CD4-positive, alpha-beta T cell (primary cell): ENCODE data around the gene ABCA10. TPM values are rescaled to one million over a fixed set of nuclear protein-coding genes. Genes with fewer than 3 reads are reported as not detected.

Experiments
- ATAC-seq: fragments of 200-7000 bp; cut with Tn5 transposase; one replicate; pipeline ENCODE4 v1.10.0; 2022; ENCODE audit warnings: mild to moderate bottlenecking; ENCODE audit not compliant: poor library complexity
- CTCF ChIA-PET: fragments of 350-600 bp; sonication (Branson Sonifier 250); formaldehyde crosslinking; loops from one replicate; lab custom pipeline; 2021; ENCODE audit warnings: antibody characterized with exemption, inconsistent platforms; lab: Charles Lee
- POLR2A ChIA-PET: fragments of 350-600 bp; sonication (Branson Sonifier 250); formaldehyde crosslinking; loops from one replicate; lab custom pipeline; 2021; ENCODE audit warnings: antibody characterized with exemption, inconsistent platforms; lab: Charles Lee
- DNase-seq, 14 experiments: peaks; one replicate each; pipeline ENCODE4 v3.0.0-alpha.2; 2013 to 2020; ENCODE audit warnings: mixed read lengths in 2 of 14
- H3K27ac ChIP-seq, 2 donors: one replicate each; pipeline versions ENCODE4 v1.5.1 to v1.7.0; 2013; ENCODE audit warnings: low read length in 2 of 2, low read depth in 1 of 2, mild to moderate bottlenecking in 1 of 2
- H3K27me3 ChIP-seq, 2 experiments: 1 replicate in 1 of 2; 2 replicates in 1 of 2; pipeline versions ENCODE4 v1.6.1 to v1.7.0; 2013; ENCODE audit warnings: low read length in 2 of 2, control low read depth in 1 of 2, mild to moderate bottlenecking in 1 of 2, moderate library complexity in 1 of 2; ENCODE audit not compliant: insufficient read depth in 2 of 2, control insufficient read depth in 1 of 2
- H3K36me3 ChIP-seq: one replicate; pipeline ENCODE4 v1.6.1; 2013; ENCODE audit warnings: low read length, control low read depth; ENCODE audit not compliant: insufficient read depth
- H3K4me1 ChIP-seq: one replicate; pipeline ENCODE4 v1.6.1; 2013; ENCODE audit warnings: low read length, control low read depth; ENCODE audit not compliant: insufficient read depth
- H3K4me3 ChIP-seq: one replicate; pipeline ENCODE4 v1.5.1; 2013; ENCODE audit warnings: mild to moderate bottlenecking, low read length, moderate library complexity
- H3K9me3 ChIP-seq, 2 experiments: 1 replicate in 1 of 2; 2 replicates in 1 of 2; pipeline versions ENCODE4 v1.6.1 to v1.7.0; 2013; ENCODE audit warnings: low read length in 2 of 2, mild to moderate bottlenecking in 2 of 2, control low read depth in 1 of 2, moderate library complexity in 1 of 2; ENCODE audit not compliant: control insufficient read depth in 1 of 2, insufficient read depth in 1 of 2
- H3K27ac Mint-ChIP-seq: one replicate; pipeline ENCODE4 v1.8.0; 2020; ENCODE audit warnings: mixed read lengths
- H3K27me3 Mint-ChIP-seq: one replicate; pipeline ENCODE4 v1.8.0; 2021; ENCODE audit warnings: mixed read lengths
- H3K36me3 Mint-ChIP-seq: one replicate; pipeline ENCODE4 v1.8.0; 2021; ENCODE audit warnings: low read depth, mixed read lengths
- H3K4me1 Mint-ChIP-seq: one replicate; pipeline ENCODE4 v1.8.0; 2021; ENCODE audit warnings: low read depth, mixed read lengths
- H3K4me3 Mint-ChIP-seq: one replicate; pipeline ENCODE4 v1.8.0; 2020; ENCODE audit warnings: mild to moderate bottlenecking, mixed read lengths
- H3K9me3 Mint-ChIP-seq: one replicate; pipeline ENCODE4 v1.8.0; 2020; ENCODE audit warnings: mixed read lengths
- intact Hi-C, 2 experiments: fragments of 100-400 bp; cut with DNase I in 1 of 2; cut with micrococcal nuclease in 1 of 2; formaldehyde crosslinking; loops; one replicate each; pipeline versions ENCODE4 v1.15.1 to v1.9.0; 2023 to 2025; cut with DNase I, micrococcal nuclease
- total RNA-seq, 174 experiments: library from RNA in 2 of 174; stranded (reverse) in 2 of 174; gene quantifications; one replicate each; pipeline ENCODE4 v1.2.3 and lab custom pipeline; 2021 to 2026
- TF ChIP-seq, protein P1 (sequence below): fragments of 200-600 bp; IDR thresholded peaks from one replicate; pipeline ENCODE4 v1.8.0; 2022; ENCODE audit warnings: antibody characterized with exemption, mild to moderate bottlenecking

The ABCA10 gene
- total RNA-seq, 2 experiments from 2014 or later = 0.77 to 1.5 TPM

GRCh38 chr17:69239611-69240600, 11.3 kb upstream of the ABCA10 start:
- Histone ChIP-seq H3K27ac (no peak overlapping the region), H3K9me3 (no peaks in the 10 kb centered on the region), H3K27me3 (no peaks in the 10 kb centered on the region), H3K4me1 (no peaks in the 10 kb centered on the region), H3K4me3 (no peak overlapping the region), H3K36me3 (no peaks in the 10 kb centered on the region)
- peaks cover 34% of the 10 kb centered on the region for H3K36me3 Mint-ChIP-seq
- no peak overlapping the region for H3K27ac Mint-ChIP-seq
- no peak overlapping the region for H3K4me3 Mint-ChIP-seq
- TF ChIP-seq, protein P1, sequence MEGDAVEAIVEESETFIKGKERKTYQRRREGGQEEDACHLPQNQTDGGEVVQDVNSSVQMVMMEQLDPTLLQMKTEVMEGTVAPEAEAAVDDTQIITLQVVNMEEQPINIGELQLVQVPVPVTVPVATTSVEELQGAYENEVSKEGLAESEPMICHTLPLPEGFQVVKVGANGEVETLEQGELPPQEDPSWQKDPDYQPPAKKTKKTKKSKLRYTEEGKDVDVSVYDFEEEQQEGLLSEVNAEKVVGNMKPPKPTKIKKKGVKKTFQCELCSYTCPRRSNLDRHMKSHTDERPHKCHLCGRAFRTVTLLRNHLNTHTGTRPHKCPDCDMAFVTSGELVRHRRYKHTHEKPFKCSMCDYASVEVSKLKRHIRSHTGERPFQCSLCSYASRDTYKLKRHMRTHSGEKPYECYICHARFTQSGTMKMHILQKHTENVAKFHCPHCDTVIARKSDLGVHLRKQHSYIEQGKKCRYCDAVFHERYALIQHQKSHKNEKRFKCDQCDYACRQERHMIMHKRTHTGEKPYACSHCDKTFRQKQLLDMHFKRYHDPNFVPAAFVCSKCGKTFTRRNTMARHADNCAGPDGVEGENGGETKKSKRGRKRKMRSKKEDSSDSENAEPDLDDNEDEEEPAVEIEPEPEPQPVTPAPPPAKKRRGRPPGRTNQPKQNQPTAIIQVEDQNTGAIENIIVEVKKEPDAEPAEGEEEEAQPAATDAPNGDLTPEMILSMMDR = no peak
- intact Hi-C loops = no loop called here
- CTCF ChIA-PET = no interaction called here
- DNase-seq (no peak), ATAC-seq (no peak)
- H3K27me3 Mint-ChIP-seq = no peaks in the 10 kb centered on the region
- H3K9me3 Mint-ChIP-seq = no peaks in the 10 kb centered on the region
- no peaks in the 10 kb centered on the region for H3K4me1 Mint-ChIP-seq
- POLR2A ChIA-PET = no interaction called here

GRCh38 chr17:69236946-69237345, 8.3 kb upstream of the ABCA10 start:
- H3K36me3 ChIP-seq = no peaks in the 10 kb centered on the region
- TF ChIP-seq, protein P1 = no peak
- Mint-ChIP-seq H3K27ac (no peak overlapping the region), H3K36me3 (peaks cover 24% of the 10 kb centered on the region), H3K4me3 (no peak overlapping the region), H3K4me1 (no peaks in the 10 kb centered on the region), H3K9me3 (peaks cover 8% of the 10 kb centered on the region), H3K27me3 (no peaks in the 10 kb centered on the region)
- H3K9me3 ChIP-seq = peaks cover 4 to 19% of the 10 kb centered on the region in 2 experiments
- no peak for ATAC-seq
- no peaks in the 10 kb centered on the region for H3K27me3 ChIP-seq
- H3K27ac ChIP-seq = no peak overlapping the region
- ChIA-PET POLR2A (no interaction called here), CTCF (no interaction called here)
- no peaks in the 10 kb centered on the region for H3K4me1 ChIP-seq
- DNase-seq = no peak
- no peak overlapping the region for H3K4me3 ChIP-seq
- intact Hi-C loops = no loop called here

DNA sequence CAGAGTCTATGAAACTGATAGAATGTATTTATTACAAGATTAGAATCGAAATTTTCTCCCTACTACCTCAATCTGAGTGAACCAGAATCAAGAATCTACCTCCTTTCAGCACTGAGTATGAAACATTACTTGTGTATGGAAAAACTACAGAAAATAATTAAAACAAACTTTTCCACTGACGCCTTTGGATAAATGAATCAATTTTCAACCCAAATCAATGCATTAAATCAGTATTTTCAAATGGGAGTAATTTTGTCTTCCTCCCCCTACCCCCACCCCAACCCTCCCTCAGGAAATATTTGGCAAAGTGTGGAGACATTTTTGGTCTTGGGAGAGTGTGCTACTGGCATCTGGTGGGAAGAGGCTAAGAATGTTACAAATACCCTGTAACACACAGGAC, 7.8 kb upstream of the ABCA10 start:
- intact Hi-C loops = no loop called here
- CTCF ChIA-PET = no interaction called here

More for the DNA sequence above, 7.8 kb upstream of the ABCA10 start:
- no peak for DNase-seq
- H3K4me3 Mint-ChIP-seq = no peak overlapping the region
- H3K36me3 ChIP-seq = no peaks in the 10 kb centered on the region
- no peak overlapping the region for H3K4me3 ChIP-seq
- no peak for ATAC-seq
- H3K27me3 Mint-ChIP-seq = no peaks in the 10 kb centered on the region
- peaks cover 4 to 21% of the 10 kb centered on the region in 2 experiments for H3K9me3 ChIP-seq
- no peak overlapping the region for H3K27ac ChIP-seq
- POLR2A ChIA-PET = no interaction called here
- H3K9me3 Mint-ChIP-seq = peaks cover 9% of the 10 kb centered on the region
- no peak overlapping the region for H3K27ac Mint-ChIP-seq
- H3K27me3 ChIP-seq = no peaks in the 10 kb centered on the region
- TF ChIP-seq, protein P1 = no peak
- peaks cover 20% of the 10 kb centered on the region for H3K36me3 Mint-ChIP-seq
- H3K4me1 ChIP-seq = no peaks in the 10 kb centered on the region
- no peaks in the 10 kb centered on the region for H3K4me1 Mint-ChIP-seq
